Gastroesophageal sphincter (tissue), 4 donors: ENCODE results near the gene TGIF1. TPM values are rescaled to one million over a fixed set of nuclear protein-coding genes. Genes with fewer than 3 reads are reported as not detected.

Source experiments
- ATAC-seq: fragments of 150-250 bp; one replicate; pipeline ENCODE4 v1.9.1; 2016; ENCODE audit warnings: mild to moderate bottlenecking, moderate library complexity
- H3K27ac ChIP-seq, 4 donors: fragments of 200-600 bp; sonication (generic) in 3 of 4; 1 replicate in 3 of 4; 2 replicates in 1 of 4; pipeline ENCODE4 v1.5.1; 2016 to 2019
- H3K27me3 ChIP-seq: fragments of 200-600 bp; sonication (generic); one replicate; pipeline ENCODE4 v1.5.1; 2019
- H3K36me3 ChIP-seq, 2 donors: fragments of 200-600 bp; sonication (generic); one replicate each; pipeline ENCODE4 v1.5.1; 2019; ENCODE audit warnings: control low read depth in 1 of 2
- H3K4me1 ChIP-seq, 3 donors: fragments of 200-600 bp; sonication (generic); 1 replicate in 2 of 3; 2 replicates in 1 of 3; pipeline ENCODE4 v1.5.1; 2016 to 2019; ENCODE audit warnings: control low read depth in 2 of 3
- H3K4me3 ChIP-seq, 2 donors: fragments of 200-600 bp; sonication (generic); one replicate each; pipeline ENCODE4 v1.5.1; 2019; ENCODE audit warnings: mild to moderate bottlenecking in 1 of 2, moderate library complexity in 1 of 2
- H3K9me3 ChIP-seq, 3 donors: fragments of 200-600 bp; sonication (generic); one replicate each; pipeline ENCODE4 v1.5.1; 2017 to 2019; ENCODE audit warnings: control low read depth in 2 of 3
- EP300 ChIP-seq: sonication (generic); formaldehyde crosslinking; IDR thresholded peaks from one replicate; pipeline ENCODE4 v1.6.1; 2017; ENCODE audit warnings: antibody characterized with exemption, mild to moderate bottlenecking
- POLR2A ChIP-seq, 2 donors: fragments of 450-650 bp; IDR thresholded peaks; one replicate each; pipeline ENCODE4 v1.6.1; 2017; ENCODE audit warnings: antibody characterized with exemption in 2 of 2, mild to moderate bottlenecking in 2 of 2, moderate library complexity in 1 of 2
- POLR2AphosphoS5 ChIP-seq: sonication (generic); formaldehyde crosslinking; IDR thresholded peaks from one replicate; pipeline ENCODE4 v1.6.1; 2017; ENCODE audit warnings: antibody characterized with exemption
- WGBS, 2 donors: methylation state at CpG; one replicate each; pipeline ENCODE4 v1.1.5; 2018; ENCODE audit warnings: low coverage in 1 of 2; 5-methylcytosine and 5-hydroxymethylcytosine counted together
- total RNA-seq, 4 donors: library from RNA; depleted of rRNA; stranded (reverse); fragments of >200 nt; gene quantifications; one replicate each; pipeline ENCODE4 v1.1.0, GENCODE V29; 2016
- TF ChIP-seq, protein P1 (sequence below), 4 experiments: fragments of 200-600 bp in 2 of 4; fragments of 450-650 bp in 2 of 4; sonication (generic) in 1 of 4; IDR thresholded peaks; one replicate each; pipeline ENCODE4 v1.5.1; 2017 to 2019; ENCODE audit warnings: antibody characterized with exemption in 4 of 4, mild to moderate bottlenecking in 2 of 4, moderate library complexity in 2 of 4

Gene TGIF1
- total RNA-seq, 4 donors from 2014 or later = 55.5 to 95.8 (median 77.0) TPM

- Histone ChIP-seq H3K36me3 (no peaks in the 10 kb centered on the region), H3K4me1 (peaks cover 0 to 39% (median 12%) of the 10 kb centered on the region in 3 donors), H3K4me3 (peak overlapping the region; percentile 73 to 90), H3K27me3 (no peaks in the 10 kb centered on the region), H3K9me3 (no peaks in the 10 kb centered on the region), H3K27ac (peak overlapping the region; percentile 94 to 99 (median 99))
- no peak for TF ChIP-seq EP300
- TF ChIP-seq, protein P1, sequence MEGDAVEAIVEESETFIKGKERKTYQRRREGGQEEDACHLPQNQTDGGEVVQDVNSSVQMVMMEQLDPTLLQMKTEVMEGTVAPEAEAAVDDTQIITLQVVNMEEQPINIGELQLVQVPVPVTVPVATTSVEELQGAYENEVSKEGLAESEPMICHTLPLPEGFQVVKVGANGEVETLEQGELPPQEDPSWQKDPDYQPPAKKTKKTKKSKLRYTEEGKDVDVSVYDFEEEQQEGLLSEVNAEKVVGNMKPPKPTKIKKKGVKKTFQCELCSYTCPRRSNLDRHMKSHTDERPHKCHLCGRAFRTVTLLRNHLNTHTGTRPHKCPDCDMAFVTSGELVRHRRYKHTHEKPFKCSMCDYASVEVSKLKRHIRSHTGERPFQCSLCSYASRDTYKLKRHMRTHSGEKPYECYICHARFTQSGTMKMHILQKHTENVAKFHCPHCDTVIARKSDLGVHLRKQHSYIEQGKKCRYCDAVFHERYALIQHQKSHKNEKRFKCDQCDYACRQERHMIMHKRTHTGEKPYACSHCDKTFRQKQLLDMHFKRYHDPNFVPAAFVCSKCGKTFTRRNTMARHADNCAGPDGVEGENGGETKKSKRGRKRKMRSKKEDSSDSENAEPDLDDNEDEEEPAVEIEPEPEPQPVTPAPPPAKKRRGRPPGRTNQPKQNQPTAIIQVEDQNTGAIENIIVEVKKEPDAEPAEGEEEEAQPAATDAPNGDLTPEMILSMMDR (IDR thresholded peaks at IDR 0.05) = no peak
- TF ChIP-seq POLR2A (IDR thresholded peaks at IDR 0.05) = no peak
- TF ChIP-seq POLR2AphosphoS5 = no peak
- ATAC-seq = peak; percentile 11
- 0% methylated on average over 2 of the region's 47 CpGs; no CpG with 5 or more reads in 1 of the 2 donors for WGBS, 2 donors
Measured at GRCh38 chr18:3449512-3450011, 410 bp upstream of the TGIF1 start.

GRCh38 chr18:3450799-3451182 lies 819 bp downstream of the TGIF1 start:
- peak overlapping the region; percentile 94 to 99 (median 99) for H3K27ac ChIP-seq
- TF ChIP-seq EP300 (no peak), POLR2A (IDR thresholded peaks at IDR 0.05) (no peak)
- H3K27me3 ChIP-seq = no peaks in the 10 kb centered on the region
- 0% methylated on average over 1 to 13 of the region's 30 CpGs for WGBS, 2 donors
- H3K4me3 ChIP-seq = peak overlapping the region; percentile 73 to 90
- H3K36me3 ChIP-seq = no peaks in the 10 kb centered on the region
- no peak for ATAC-seq
- H3K9me3 ChIP-seq = no peaks in the 10 kb centered on the region
- H3K4me1 ChIP-seq = peaks cover 8 to 51% (median 19%) of the 10 kb centered on the region in 3 donors

GRCh38 chr18:3451183-3451988 lies 1.4 kb downstream of the TGIF1 start:
- no peaks in the 10 kb centered on the region for H3K27me3 ChIP-seq
- H3K27ac ChIP-seq = peak overlapping the region; percentile 94 to 99 (median 99)
- no peaks in the 10 kb centered on the region for H3K9me3 ChIP-seq
- H3K36me3 ChIP-seq = peaks cover 0 to 5% of the 10 kb centered on the region in 2 donors
- peaks cover 10 to 52% (median 16%) of the 10 kb centered on the region in 3 donors for H3K4me1 ChIP-seq
- ATAC-seq = peak; percentile 33
- WGBS, 2 donors = 0 to 1% methylated on average over 5 to 20 of the region's 50 CpGs
- H3K4me3 ChIP-seq = peak overlapping the region; percentile 73 to 90
- peak; percentile 96 for TF ChIP-seq POLR2AphosphoS5
- TF ChIP-seq EP300 = no peak
- TF ChIP-seq, protein P1 (IDR thresholded peaks at IDR 0.05) = no peak
- peak; percentile 92 to 93 for TF ChIP-seq POLR2A (IDR thresholded peaks at IDR 0.05)

GRCh38 chr18:3451989-3452749 lies 2.2 kb downstream of the TGIF1 start:
- ATAC-seq = no peak
- H3K27ac ChIP-seq = peak overlapping the region; percentile 94 to 99 (median 99)
- 0% methylated on average over 5 to 8 of the region's 53 CpGs for WGBS, 2 donors
- TF ChIP-seq EP300 = no peak
- TF ChIP-seq POLR2AphosphoS5 = peak; percentile 38
- TF ChIP-seq POLR2A (IDR thresholded peaks at IDR 0.05) = peak in 1 of 2 donors; percentile 18
- TF ChIP-seq, protein P1 (IDR thresholded peaks at IDR 0.05) = peak in 1 of 4 experiments; percentile 12
- peak overlapping the region; percentile 73 to 90 for H3K4me3 ChIP-seq
- H3K36me3 ChIP-seq = peaks cover 0 to 13% of the 10 kb centered on the region in 2 donors
- no peaks in the 10 kb centered on the region for H3K27me3 ChIP-seq
- H3K4me1 ChIP-seq = peaks cover 10 to 52% (median 10%) of the 10 kb centered on the region in 3 donors
- H3K9me3 ChIP-seq = no peaks in the 10 kb centered on the region
